HepG2 (cell line): ENCODE data around the gene NBPF14. TPM values are rescaled to one million over a fixed set of nuclear protein-coding genes. Genes with fewer than 3 reads are reported as not detected.
"Not testable (repeated sequence)": the region's sequence is repeated elsewhere in the genome, so short reads cannot be mapped to it uniquely, and the experiment has no call there.

Experiments used
- ATF7-NPFF ChIP-seq: sonication (generic); formaldehyde crosslinking; IDR thresholded peaks from 2 replicates; pipeline ENCODE4 v1.8.1; 2023; ENCODE audit warnings: mild to moderate bottlenecking, low read depth, missing genetic modification reagents, moderate library complexity
- CBX1 ChIP-seq: IDR thresholded peaks from one replicate; pipeline ENCODE4 v1.6.1; 2016; ENCODE audit warnings: antibody characterized with exemption, low read depth
- DBP ChIP-seq: sonication (generic); formaldehyde crosslinking; IDR thresholded peaks from 2 replicates; pipeline ENCODE4 v1.4.0; 2020; ENCODE audit warnings: missing genetic modification reagents; ENCODE audit errors: not compliant biosample characterization
- GABPB1 ChIP-seq: IDR thresholded peaks from 2 replicates; pipeline ENCODE4 v1.6.1; 2016; ENCODE audit warnings: mild to moderate bottlenecking, missing genetic modification reagents, moderate library complexity, missing compliant biosample characterization
- GATA4 ChIP-seq: sonication (generic); IDR thresholded peaks from 2 replicates; pipeline ENCODE4 v1.6.1; 2016; ENCODE audit warnings: antibody characterized with exemption, low read depth, borderline replicate concordance
- HOXA5 ChIP-seq: sonication (generic); formaldehyde crosslinking; IDR thresholded peaks from 2 replicates; pipeline ENCODE4 v1.4.0; 2020; ENCODE audit warnings: missing genetic modification reagents
- ISL2 ChIP-seq: sonication (generic); formaldehyde crosslinking; IDR thresholded peaks from 2 replicates; pipeline ENCODE4 v1.5.0; 2020; ENCODE audit warnings: missing genetic modification reagents
- MAFK ChIP-seq, 2 experiments: IDR thresholded peaks in 1 of 2; conservative IDR thresholded peaks in 1 of 2; 2 replicates each; pipeline ENCODE4 v1.6.1; 2011; ENCODE audit warnings: improper control_type of control experiment in 2 of 2, low read length in 2 of 2
- MAZ ChIP-seq, 2 experiments: sonication (generic) in 1 of 2; formaldehyde crosslinking in 1 of 2; IDR thresholded peaks; 2 replicates each; pipeline versions ENCODE4 v1.5.0 to v1.6.1; 2012 to 2020; ENCODE audit warnings: low read depth in 2 of 2, mild to moderate bottlenecking in 2 of 2, borderline replicate concordance in 1 of 2, improper control_type of control experiment in 1 of 2, low read length in 1 of 2, missing genetic modification reagents in 1 of 2, moderate library complexity in 1 of 2
- MED1 ChIP-seq: sonication (generic); formaldehyde crosslinking; IDR thresholded peaks from 2 replicates; pipeline ENCODE4 v1.4.0; 2020; ENCODE audit warnings: missing genetic modification reagents
- NKX3-1 ChIP-seq: sonication (generic); formaldehyde crosslinking; IDR thresholded peaks from 2 replicates; pipeline ENCODE4 v1.5.0; 2020; ENCODE audit warnings: missing genetic modification reagents
- NONO ChIP-seq, 2 experiments: fragments of 450-650 bp in 1 of 2; sonication (generic) in 1 of 2; formaldehyde crosslinking in 1 of 2; IDR thresholded peaks in 1 of 2; conservative IDR thresholded peaks in 1 of 2; 2 replicates each; pipeline versions ENCODE4 v1.6.1 to v1.8.0; 2017 to 2022; ENCODE audit warnings: mild to moderate bottlenecking in 1 of 2, missing genetic modification reagents in 1 of 2, moderate library complexity in 1 of 2
- POLR2AphosphoS2 ChIP-seq: IDR thresholded peaks from 2 replicates; pipeline ENCODE4 v1.6.1; 2011; ENCODE audit warnings: low read depth, low read length, improper control_type of control experiment
- POLR2AphosphoS5 ChIP-seq: IDR thresholded peaks from 2 replicates; pipeline ENCODE4 v1.6.1; 2012; ENCODE audit warnings: low read depth, low read length
- SALL1 ChIP-seq: sonication (generic); formaldehyde crosslinking; IDR thresholded peaks from 2 replicates; pipeline ENCODE4 v1.8.0; 2022; ENCODE audit warnings: mild to moderate bottlenecking, missing genetic modification reagents
- SAP130 ChIP-seq: IDR thresholded peaks from 2 replicates; pipeline ENCODE4 v1.6.1; 2016; ENCODE audit warnings: low read depth
- SNAPC2 ChIP-seq: sonication (generic); formaldehyde crosslinking; IDR thresholded peaks from 2 replicates; pipeline ENCODE4 v1.8.1; 2022; ENCODE audit warnings: mild to moderate bottlenecking, missing genetic modification reagents
- SP4 ChIP-seq: sonication (generic); formaldehyde crosslinking; IDR thresholded peaks from 2 replicates; pipeline ENCODE4 v1.8.1; 2023; ENCODE audit warnings: mild to moderate bottlenecking, missing genetic modification reagents
- ZFP37 ChIP-seq: sonication (generic); formaldehyde crosslinking; IDR thresholded peaks from 2 replicates; pipeline ENCODE4 v1.4.0; 2020; ENCODE audit warnings: missing genetic modification reagents, borderline replicate concordance
- ZNF143 ChIP-seq: sonication (generic); formaldehyde crosslinking; IDR thresholded peaks from 2 replicates; pipeline ENCODE4 v1.4.0; 2020; ENCODE audit warnings: missing genetic modification reagents
- ZNF740 ChIP-seq: sonication (generic); formaldehyde crosslinking; IDR thresholded peaks from 2 replicates; pipeline ENCODE4 v1.4.0; 2020; ENCODE audit warnings: missing genetic modification reagents
- ZNF878 ChIP-seq: sonication (generic); formaldehyde crosslinking; IDR thresholded peaks from 2 replicates; pipeline ENCODE4 v1.8.1; 2023; ENCODE audit warnings: mild to moderate bottlenecking, missing genetic modification reagents, moderate library complexity
- polyA plus RNA-seq, 8 experiments: library from polyadenylated mRNA; depleted of rRNA in 3 of 8; stranded (reverse) in 7 of 8; unstranded in 1 of 8; fragments of >200 nt; fragmentation: Illumina TruSeq in 4 of 8; extraction: Trizol in 4 of 8; gene quantifications; 2 replicates each; pipeline versions ENCODE4 v1.2.1 to v1.2.3, GENCODE V29; 2011 to 2016; ENCODE audit warnings: low read depth in 4 of 8, missing spikeins in 1 of 8, mixed read lengths in 1 of 8; ENCODE audit not compliant: insufficient read depth in 1 of 8
- total RNA-seq, 5 experiments: library from RNA; depleted of rRNA; stranded (reverse); fragments of >200 nt; fragmentation: Illumina TruSeq; extraction: Trizol; gene quantifications; 2 replicates each; pipeline ENCODE4 v1.2.3, GENCODE V29; 2016; ENCODE audit warnings: low read depth in 1 of 5
- TF ChIP-seq, protein P1 (sequence below): sonication (generic); formaldehyde crosslinking; IDR thresholded peaks from 2 replicates; pipeline ENCODE4 v1.8.0; 2022; ENCODE audit warnings: mild to moderate bottlenecking, missing genetic modification reagents, borderline replicate concordance
- TF ChIP-seq, protein P2 (sequence below), 2 experiments: fragments of 450-650 bp in 1 of 2; sonication (generic) in 1 of 2; formaldehyde crosslinking; IDR thresholded peaks; 2 replicates each; pipeline versions ENCODE4 v1.5.0 to v1.8.0; 2020 to 2022; ENCODE audit warnings: mild to moderate bottlenecking in 1 of 2, missing genetic modification reagents in 1 of 2

The NBPF14 gene
- total and polyA plus RNA-seq, 2 of the 13 experiments (the other 11 are each of a cell fraction or from before 2014, with no cell fraction given), result 5.2 to 6.0 TPM

- TF ChIP-seq POLR2AphosphoS2, result peak; percentile 90
- peak; percentile 37; the same call in 1 of the 2 replicates for TF ChIP-seq ATF7-NPFF (CRISPR knock-in tag)
- peak; percentile 48; the same call in 1 of the 2 replicates for TF ChIP-seq NKX3-1 (CRISPR knock-in tag)
- TF ChIP-seq, protein P1, sequence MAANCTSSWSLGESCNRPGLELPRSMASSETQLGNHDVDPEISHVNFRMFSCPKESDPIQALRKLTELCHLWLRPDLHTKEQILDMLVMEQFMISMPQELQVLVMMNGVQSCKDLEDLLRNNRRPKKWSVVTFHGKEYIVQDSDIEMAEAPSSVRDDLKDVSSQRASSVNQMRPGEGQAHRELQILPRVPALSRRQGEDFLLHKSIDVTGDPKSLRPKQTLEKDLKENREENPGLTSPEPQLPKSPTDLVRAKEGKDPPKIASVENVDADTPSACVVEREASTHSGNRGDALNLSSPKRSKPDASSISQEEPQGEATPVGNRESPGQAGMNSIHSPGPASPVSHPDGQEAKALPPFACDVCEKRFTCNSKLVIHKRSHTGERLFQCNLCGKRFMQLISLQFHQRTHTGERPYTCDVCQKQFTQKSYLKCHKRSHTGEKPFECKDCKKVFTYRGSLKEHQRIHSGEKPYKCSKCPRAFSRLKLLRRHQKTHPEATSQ (CRISPR knock-in tag), result 0 out of 2 replicates have a peak, but pooled peaks have one; percentile 29
- peak; percentile 35 for TF ChIP-seq DBP (CRISPR knock-in tag)
- TF ChIP-seq SNAPC2, result peak; percentile 99
- TF ChIP-seq ZNF878 (CRISPR knock-in tag), result 0 out of 2 replicates have a peak, but pooled peaks have one; percentile 24
- TF ChIP-seq NONO (IDR thresholded peaks at IDR 0.05); MAZ (CRISPR knock-in tag; IDR thresholded peaks at IDR 0.05; ENCODE audit: low read depth): not testable (repeated sequence)
- TF ChIP-seq NONO (CRISPR knock-in tag; conservative IDR thresholded peaks at IDR 0.05), result peak; percentile 44; the same call in 1 of the 2 replicates
- peak; percentile 14; the same call in 1 of the 2 replicates for TF ChIP-seq SALL1 (CRISPR knock-in tag)
- peak; percentile 90 for TF ChIP-seq CBX1
- 0 out of 2 replicates have a peak, but pooled peaks have one; percentile 2 for TF ChIP-seq GABPB1 (CRISPR knock-in tag)
- TF ChIP-seq ZNF143 (CRISPR knock-in tag), result peak; percentile 70
- peak; percentile 63; the same call in 1 of the 2 replicates for TF ChIP-seq ZNF740 (CRISPR knock-in tag)
- TF ChIP-seq HOXA5, result 0 out of 2 replicates have a peak, but pooled peaks have one; percentile 64
- TF ChIP-seq ISL2 (CRISPR knock-in tag), result 0 out of 2 replicates have a peak, but pooled peaks have one; percentile 31
- TF ChIP-seq POLR2AphosphoS5, result peak; percentile 90
- TF ChIP-seq, protein P2, sequence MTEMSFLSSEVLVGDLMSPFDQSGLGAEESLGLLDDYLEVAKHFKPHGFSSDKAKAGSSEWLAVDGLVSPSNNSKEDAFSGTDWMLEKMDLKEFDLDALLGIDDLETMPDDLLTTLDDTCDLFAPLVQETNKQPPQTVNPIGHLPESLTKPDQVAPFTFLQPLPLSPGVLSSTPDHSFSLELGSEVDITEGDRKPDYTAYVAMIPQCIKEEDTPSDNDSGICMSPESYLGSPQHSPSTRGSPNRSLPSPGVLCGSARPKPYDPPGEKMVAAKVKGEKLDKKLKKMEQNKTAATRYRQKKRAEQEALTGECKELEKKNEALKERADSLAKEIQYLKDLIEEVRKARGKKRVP (CRISPR knock-in tag; IDR thresholded peaks at IDR 0.05), result peak; percentile 21 to 76; a peak in 2 of 4 replicates
- TF ChIP-seq SAP130 (CRISPR knock-in tag), result 0 out of 2 replicates have a peak, but pooled peaks have one; percentile 12
- TF ChIP-seq MAZ (IDR thresholded peaks at IDR 0.05; ENCODE audit: borderline replicate concordance, low read depth, low read length), result peak; percentile 30; the same call in 1 of the 2 replicates
- peak; percentile 79 for TF ChIP-seq MED1
- peak; percentile 53; the same call in 1 of the 2 replicates for TF ChIP-seq ZFP37 (CRISPR knock-in tag)
- TF ChIP-seq SP4 (CRISPR knock-in tag), result 0 out of 2 replicates have a peak, but pooled peaks have one; percentile 26
- TF ChIP-seq MAFK (conservative IDR thresholded peaks at IDR 0.05 in 1 of 2, IDR thresholded peaks at IDR 0.05 in 1 of 2; ENCODE audit: low read length in 2 of 2), result peak; percentile 92 to 95
- TF ChIP-seq GATA4, result peak; percentile 85; the same call in 1 of the 2 replicates
These were observed 73.1 kb downstream of the NBPF14 start (continued) for GRCh38 chr1:148522561-148523204.
